GM19240 (cell line): ENCODE data around the gene ILK.

Experiments used
- DNase-seq: peaks from one replicate; pipeline ENCODE4 v3.0.0; 2011; ENCODE audit warnings: low spot score; ENCODE audit not compliant: insufficient read length

ILK gene

DNA sequence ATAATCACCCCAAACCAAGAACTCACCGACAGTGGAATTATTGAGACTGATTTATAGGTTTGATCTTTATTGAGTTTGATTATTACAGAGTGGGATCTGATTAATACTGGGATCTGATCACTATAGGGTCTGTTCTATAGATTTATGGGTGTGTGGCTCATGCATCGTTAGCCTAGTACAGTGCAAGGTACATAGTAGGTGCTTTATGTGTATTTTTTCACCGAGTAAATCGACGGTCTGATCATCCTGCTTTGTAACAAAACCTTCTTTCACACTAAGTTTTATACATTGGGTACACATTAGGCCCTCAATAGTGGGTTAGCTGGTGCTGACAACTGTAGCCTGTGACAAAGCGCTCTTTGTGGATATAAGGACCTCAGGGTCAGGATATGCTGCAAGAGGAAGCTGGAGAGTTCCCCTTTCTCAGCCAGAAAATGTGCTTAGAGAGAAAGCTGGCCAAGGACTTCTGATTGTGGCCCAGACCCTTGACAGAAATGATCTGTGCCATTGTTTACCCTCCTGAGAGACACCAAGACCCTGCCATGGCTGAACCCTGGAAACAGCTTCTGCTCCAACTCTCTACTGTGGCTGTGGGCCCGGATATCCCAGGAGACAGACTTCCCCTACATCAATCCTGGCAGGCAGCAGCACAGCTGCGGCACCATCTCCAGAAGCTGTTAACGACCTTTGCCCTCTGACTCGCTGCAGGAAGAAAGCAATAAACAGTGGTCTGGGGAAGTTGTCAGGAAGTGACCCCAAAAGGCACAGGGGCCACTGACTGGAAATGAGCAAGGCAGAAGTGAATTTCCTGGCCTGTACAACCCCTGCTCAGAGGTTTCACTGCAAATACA lies 31.7 kb downstream of the ILK start:
- no peak for DNase-seq

DNA sequence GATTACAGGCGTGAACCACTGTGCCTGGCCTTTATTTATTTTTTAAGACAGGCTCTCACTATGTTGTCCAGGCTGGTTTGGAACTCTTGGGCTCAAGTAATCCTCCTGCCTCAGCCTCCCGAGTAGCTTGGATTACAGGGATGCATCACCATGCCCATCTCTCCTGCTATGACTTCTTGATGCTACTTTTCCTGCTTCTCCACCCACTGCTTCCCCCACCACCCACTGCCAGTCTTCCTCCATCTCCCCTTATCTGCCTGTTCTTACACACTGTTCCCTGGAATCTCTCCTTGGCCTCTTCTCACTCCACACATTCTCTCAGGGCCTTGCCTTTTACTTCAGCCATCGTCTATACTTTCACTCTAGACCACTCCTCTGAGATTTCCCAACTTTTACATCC lies 32.9 kb downstream of the ILK start:
- no peak for DNase-seq

DNA sequence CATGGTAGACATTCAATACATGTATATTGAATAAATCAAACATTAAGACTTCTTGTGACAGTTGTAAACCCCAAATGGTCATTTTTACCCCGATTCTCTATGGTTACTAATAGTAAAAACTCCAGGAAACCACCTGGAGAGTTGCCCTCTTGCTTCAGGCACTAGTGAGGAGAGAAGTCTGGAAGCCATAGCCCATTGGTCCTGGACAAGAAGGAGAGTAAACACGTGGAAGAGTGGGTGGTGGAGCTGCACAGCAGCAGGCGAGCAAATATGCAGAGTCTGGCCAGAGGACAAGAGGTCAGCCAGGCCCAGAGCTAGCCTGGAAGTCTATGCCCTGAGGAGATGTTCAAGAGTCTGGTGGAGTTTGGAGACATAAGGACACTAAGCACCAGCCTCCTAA lies 34.3 kb downstream of the ILK start:
- DNase-seq: no peak

DNA sequence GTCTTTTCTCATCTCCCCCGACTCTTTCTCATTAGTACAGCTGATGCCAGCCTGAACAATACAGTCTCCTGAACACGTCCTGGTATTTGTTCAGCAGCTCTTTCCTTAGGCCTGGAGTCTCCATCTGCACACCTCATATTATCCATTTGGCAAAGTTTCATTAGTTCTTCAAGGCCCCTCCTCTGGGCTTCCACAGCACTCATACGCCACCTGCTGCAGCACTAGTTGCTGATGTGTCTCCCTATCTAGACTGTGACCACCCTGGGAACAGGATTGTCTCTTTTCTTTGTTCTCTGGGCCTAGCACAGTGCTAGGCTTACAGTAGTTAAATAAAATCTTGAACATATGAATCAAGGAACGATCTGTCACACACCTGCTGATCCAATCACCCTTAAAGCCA lies 34.9 kb downstream of the ILK start:
- DNase-seq: no peak

DNA sequence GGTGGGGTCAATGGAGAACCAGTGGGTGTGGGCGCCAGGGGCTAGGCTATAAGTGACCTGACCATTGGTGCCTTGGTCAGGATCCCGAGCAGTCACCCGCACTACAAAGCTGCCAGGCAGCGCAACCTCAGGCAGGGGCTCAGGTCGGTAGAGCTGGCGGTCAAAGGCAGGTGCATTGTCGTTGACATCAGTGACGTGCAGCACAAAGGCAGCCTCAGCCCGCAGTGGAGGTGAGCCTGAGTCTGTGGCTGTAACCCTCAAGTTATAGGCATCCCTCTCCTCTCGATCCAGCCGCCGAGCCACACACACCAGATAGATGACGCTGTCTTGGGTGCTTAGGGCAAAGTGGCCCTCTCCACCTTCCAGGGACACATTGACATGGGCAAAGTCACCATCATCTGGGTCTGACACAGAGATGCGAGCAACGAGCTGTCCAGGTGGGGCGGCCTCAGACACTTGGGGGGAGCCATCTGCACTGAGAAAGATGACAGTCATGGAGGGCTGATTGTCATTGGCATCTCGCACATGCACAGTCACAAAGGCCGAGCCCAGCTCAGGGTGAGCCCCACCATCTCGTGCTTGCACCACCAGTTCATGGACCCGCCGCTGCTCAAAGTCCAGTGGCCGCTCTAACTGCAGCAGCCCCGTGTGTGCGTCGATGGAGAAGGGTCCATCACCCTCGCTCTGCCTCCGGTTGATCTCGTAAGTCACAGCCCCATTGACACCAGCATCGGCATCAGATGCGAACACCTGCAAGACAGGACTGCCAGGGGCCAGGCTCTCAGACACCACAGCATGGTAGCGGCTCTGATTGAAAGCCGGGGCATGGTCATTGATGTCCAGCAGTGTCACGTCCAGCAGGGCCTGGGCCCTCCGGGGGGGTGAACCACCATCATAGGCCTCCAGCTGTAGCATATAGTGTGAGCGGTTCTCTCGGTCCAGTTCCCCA lies 36.7 kb downstream of the ILK start:
- DNase-seq: no peak

DNA sequence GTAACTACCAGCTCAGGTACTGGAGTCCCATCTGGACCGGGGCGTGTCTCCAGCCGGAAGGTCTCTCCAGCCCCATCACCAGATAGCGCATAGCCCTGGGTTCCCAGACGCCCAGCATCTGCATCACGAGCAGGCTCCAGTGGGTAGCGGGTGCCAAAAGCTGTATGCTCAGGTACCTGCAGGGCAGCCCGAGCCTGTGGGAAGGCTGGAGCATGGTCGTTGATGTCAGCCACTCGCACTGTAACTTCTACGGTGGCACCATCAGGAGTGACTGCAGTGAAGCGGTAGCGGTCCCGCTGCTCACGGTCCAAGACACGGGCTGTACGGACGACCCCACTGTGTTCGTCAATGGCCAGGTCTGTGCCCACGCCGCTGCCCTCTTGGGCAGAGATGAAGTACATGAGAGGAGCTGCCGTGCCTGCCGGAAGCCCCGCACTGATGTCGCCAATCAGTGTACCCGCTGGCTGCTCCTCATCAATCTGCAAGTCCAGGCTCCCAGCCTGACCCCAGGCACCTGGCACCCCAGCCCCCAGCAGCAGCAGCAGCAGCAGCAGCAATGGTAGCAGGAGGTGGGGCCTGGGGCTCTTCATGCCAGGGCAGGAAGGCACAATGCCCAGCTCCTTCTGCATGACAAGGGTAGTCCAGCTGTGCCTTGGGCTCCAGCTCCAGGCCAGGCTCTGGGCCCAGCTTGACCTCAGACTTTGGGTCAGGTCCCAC lies 37.6 kb downstream of the ILK start:
- DNase-seq: no peak

DNA sequence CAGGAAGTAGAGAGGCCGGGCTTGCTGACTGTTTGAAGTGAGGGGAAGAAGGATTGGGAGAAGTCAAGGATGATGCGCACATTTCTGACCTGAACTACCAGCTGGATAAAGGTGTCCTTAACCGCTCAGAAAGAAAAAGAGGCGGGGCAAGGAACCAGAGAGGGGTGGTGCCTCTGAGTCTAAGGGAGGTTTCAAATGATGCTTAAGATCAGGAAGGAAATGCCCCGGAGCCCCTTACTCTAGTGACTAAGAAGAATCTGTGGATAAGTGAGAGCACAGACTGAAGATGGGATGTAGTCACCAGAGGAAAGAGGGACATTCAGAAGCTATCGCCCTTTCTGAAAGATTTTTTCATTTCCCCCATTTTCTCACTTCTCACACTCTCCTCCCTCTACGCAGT lies 39.4 kb downstream of the ILK start:
- no peak for DNase-seq

DNA sequence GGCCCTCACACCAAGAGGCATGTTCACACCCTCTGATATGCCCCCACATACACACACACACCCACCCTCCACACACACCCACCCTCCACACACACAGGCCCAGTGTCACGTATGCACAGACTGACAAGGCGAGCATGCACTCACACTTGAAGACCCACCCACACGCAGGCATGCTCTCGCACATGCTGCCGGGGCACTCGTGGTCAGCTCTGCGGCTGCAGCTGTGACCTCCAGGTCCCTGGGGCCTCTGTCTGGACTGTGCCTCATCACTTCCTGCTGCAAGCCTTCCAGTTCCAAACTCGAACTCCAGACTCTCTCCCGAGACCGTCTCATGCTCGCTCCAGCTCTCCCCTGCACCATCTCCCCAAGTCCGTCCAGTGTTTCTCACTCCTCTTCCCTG lies 42.5 kb downstream of the ILK start:
- no peak for DNase-seq

DNA sequence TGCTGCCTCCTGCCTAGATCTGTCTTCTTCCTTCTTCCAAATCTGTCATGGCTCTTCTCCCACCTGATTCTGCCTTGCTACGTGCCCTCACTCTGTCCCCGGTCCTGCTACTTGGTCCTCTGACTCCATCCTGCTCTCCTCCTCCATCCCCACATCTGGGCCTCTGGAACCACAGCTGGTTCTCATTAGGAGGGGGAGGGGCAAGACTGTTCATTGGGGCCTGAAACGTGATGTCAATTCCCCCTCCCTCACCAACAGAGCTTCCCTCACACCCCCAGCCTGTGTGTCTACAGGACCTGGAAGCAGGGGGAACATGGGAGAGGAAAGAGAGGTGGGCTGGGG lies 43.0 kb downstream of the ILK start:
- DNase-seq: no peak

DNA sequence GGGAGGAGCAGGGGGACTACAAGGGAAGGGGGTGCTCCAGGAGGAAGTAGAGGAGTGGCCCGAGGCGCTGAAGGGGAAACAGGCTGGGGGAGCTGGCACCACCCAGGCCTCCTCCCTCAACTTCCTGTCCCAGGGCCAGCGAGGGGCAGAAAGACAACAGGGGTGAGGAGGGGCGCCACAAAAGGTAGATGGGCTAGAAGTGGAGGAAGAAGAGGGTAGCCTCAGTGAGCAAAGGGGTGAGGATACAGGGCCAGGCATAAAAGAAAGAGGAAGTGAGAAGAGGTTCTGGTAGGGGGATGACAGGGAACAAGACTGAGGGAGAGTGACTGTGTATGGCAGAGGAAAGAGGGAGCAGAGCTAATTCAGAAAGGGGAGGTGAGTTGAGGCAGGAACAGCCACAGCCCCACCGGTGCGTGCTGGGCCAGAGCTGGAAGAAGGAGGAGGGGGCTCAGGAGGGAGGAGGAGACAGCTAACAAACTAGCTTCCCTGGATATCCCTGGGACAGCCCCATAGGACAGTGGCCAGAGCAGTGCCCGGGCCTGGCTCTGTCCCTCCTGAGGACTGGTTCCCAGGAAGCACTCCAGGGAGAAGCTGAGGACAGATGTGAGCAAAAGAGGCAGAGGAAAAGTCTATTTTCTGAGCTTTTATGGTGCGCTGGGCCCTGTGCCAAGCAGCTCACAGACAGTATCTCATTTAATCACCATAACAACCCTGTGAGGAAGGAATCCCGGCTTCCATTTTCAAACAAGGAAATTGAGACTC lies 43.5 kb downstream of the ILK start:
- DNase-seq: peak; percentile 74

DNA sequence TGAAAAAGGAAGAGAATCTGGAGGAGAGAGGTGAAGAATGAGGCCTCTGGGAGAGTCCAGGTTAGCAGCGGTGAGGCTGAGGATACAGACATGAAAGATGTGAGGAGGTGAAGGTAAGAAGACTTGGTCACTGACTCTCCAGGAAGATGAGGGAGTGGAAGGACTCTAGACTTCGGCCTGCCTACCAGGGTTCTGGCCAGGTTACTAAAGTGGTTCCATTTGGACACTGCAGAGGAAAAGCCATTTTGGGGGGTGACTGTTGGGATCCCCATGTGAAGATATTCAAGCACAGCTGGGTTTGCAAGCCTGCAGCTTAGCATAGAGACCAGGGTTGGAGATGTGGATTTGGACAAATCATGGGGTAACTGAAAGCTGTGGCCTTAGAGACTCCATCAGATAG lies 44.3 kb downstream of the ILK start:
- no peak for DNase-seq

DNA sequence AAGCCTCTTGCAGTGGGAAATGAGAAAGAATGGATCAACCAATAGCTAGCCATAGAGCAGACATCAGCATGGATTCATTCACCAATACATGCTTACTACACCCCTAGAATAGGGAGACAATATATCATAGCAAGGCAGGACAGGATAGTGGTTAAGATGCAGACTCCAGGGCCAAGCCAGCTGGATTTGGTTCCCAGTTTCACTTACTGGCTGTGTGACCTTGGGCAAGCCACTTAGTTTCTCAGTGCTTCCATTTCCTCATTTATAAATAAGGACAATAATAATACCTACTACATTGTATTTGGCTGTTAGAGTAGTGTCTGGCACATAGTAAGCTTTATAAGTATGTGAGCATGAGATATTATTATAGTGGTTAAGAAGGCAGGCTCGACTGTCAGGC lies 44.9 kb downstream of the ILK start:
- DNase-seq: no peak

DNA sequence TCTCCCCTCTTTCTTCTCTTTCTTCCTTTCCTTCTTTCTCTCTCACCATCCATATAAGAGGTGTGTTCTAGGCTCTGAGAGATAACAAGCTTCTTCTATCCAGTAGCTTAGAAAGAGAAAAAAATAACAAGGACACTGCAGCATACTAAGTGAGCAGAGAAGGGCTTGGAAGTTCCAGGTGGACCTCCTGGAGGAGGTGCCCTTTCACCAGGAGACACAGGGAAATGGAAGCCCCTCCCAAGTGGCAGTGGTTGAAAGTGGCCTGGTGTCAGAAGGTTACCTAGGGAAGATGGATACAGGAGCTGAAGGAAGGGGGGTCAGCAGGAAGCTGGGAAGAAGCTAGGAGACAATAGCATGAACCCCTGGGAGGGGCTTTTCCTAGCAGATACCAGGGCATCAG lies 46.5 kb downstream of the ILK start:
- no peak for DNase-seq

DNA sequence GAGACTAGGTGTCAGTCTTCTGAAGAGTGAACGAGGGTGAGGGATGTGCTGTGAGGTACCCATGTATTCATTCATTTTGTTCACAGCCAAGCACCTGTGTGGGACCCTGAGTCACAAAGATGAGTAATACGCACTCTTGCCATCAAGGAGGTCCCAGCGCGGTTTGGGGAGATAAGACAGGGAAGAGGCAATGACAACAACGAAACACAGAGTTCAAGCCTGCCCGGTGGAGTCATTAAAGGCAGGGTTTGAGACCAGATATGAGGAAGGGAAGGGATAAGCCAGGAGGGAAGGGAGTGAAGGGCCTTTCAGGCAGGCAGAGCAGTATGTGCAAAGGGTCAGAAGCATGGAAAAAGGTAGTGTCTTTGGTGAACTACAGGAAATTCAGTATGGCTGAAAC lies 47.4 kb downstream of the ILK start:
- DNase-seq: no peak

DNA sequence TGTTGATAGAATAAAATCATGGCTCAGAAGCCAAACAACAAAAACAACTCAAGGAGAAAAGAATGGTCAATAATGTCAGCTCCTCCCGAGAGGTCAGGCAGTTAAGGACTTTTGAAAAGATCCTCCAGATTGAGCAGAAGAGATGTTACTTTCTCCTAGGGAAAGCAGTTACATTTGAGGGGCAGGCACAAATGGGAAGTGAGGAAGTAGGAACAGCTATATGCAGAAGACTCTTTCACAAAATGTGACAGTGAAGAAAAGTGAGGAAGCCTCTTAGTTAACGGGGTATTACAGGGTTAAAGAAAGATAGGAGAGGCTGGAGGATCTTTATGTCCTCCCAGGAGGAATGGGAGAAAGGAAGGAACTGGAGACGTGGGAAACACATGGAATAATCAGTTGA lies 48.6 kb downstream of the ILK start:
- no peak for DNase-seq

DNA sequence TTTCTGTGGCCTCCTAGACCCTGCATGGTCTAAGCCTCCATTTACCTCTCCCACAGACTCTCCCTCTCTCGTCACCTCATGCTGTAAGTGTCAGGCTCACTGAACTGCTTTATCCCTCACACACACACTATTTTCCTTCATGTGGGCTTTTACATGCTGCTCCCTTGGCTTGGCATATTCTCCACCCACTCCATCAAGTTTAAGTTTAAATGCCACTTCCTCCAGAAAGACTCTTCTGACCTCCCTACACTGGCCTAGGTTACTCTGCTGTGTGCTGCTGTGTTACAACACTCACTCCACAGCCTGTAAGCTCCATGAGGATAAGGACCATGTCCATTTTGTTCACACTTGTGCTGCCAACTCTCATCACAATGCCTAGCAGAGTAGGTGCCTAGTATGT lies 49.5 kb downstream of the ILK start:
- no peak for DNase-seq

DNA sequence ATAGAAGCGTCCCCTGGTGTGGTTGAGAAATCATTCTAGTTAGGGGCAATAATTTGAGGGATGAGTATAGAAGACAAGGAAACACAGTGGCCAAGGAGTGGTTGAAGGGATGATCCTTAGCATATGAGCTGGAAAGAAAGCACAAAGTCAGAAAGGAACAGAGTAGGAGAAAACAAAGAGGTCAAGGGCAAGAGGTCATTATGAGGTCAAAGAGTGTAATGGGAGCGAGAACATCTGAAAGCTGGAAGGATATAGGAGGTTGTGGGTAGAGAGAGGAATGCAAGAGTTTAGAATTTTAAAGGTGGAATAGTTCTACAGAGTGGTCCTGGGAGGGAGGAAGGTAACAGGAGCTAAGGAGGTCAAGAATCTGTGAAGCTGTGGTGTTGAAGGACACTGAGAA lies 50.1 kb downstream of the ILK start:
- no peak for DNase-seq

DNA sequence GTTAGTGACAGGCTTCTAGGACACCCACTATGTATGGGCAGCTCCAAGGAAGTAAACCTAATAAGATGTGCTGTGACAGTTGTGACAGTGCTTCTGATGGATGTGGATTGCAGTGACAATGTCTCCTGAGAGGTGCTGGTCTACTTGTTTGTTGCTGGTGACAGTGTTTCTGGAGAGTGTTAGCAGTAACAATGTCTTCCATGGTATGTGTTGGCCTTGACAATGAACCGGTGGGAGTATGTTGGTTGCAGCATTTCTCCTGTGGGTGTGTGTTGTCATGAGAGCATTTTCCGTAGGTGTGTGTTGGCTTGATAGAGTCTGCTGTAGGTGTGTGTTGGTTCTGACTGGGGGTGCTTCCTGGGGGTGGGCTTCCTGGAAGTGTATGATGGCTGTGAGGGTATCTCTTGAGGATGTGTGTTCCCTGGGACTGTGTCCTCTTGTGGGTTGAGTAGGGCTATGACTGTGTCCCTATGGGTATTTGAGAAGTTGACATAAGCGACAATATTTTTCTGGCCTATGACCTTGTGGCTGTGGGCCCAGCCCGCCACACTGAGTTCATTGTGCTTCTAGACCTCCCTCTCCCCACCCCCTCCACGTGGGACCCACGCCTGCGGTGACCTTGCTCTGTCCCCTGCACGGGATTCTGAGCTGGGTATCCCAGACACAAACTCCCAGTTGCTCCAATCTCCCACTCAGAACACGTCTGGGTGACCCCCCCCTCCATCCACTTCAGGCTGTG lies 50.9 kb downstream of the ILK start:
- DNase-seq: no peak

DNA sequence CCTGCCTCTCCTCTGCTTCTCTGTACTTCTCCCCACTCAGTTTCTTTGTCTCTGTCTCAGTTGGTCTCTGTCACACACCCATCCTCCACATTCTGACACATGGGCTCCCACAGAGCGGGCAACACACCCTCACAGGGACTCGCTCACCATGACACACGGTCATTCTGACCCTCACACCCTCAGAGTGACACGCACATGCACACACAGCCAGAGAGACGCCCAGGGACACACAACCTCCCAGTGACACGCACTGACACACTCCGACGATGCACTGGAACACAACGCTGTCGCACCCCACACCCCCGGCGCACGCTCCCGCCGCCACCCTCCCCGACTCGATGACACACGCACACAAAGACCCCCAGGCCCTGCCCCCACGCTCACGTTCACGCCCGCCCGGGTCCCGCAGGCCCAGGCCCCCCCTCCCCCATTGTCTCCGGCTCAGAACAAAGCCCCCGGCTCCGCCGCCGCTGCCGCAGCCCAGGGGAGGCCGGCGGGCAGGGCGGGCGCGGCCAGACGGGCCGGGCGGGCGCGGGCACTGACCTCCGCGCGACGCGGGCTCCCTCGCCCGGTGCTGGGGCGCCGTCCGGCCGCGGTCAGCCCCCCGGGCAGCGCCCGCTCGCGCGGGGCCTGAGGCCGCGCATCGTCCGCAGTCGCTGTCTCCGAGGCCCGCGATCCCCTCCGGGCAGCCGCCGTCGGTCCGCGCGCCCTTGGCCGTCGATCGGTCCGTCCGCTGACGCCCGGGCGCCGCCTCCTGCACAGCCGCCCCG lies 51.6 kb downstream of the ILK start:
- DNase-seq: no peak
